MCF 10A (cell line): Measurements from ENCODE around the gene EXOC6B. TPM values are rescaled to one million over a fixed set of nuclear protein-coding genes. Genes with fewer than 3 reads are reported as not detected.

Experiments
- BruUV-seq: library from RNA; stranded (reverse); fragments of 400-500 nt; replicated peaks from 2 replicates; lab custom pipeline; 2021; lab: Mats Ljungman, UMichigan
- CTCF ChIA-PET: fragments of 300-600 bp; sonication (Branson Sonifier 250); formaldehyde crosslinking; extraction: SDS; loops from one replicate; lab custom pipeline; 2021; ENCODE audit warnings: antibody characterized with exemption, inconsistent platforms; lab: Yijun Ruan, JAX
- POLR2A ChIA-PET: fragments of 300-600, 350-650 bp; sonication (Branson Sonifier 250); formaldehyde crosslinking; extraction: SDS; loops from one replicate; lab custom pipeline; 2020; ENCODE audit warnings: antibody characterized with exemption, inconsistent platforms; lab: Yijun Ruan, JAX
- DNase-seq: peaks from one replicate; pipeline ENCODE4 v3.0.0-alpha.2; 2018; ENCODE audit not compliant: unreplicated experiment
- H3K27ac Mint-ChIP-seq: one replicate; pipeline ENCODE4 v1.8.0; 2022; ENCODE audit warnings: mild to moderate bottlenecking, low read depth, mixed read lengths; ENCODE audit not compliant: unreplicated experiment
- H3K27me3 Mint-ChIP-seq: one replicate; pipeline ENCODE4 v1.8.0; 2022; ENCODE audit warnings: mixed read lengths; ENCODE audit not compliant: insufficient read depth, unreplicated experiment
- H3K36me3 Mint-ChIP-seq: one replicate; pipeline ENCODE4 v1.8.0; 2022; ENCODE audit warnings: mild to moderate bottlenecking, moderate library complexity, mixed read lengths; ENCODE audit not compliant: insufficient read depth, unreplicated experiment
- H3K4me1 Mint-ChIP-seq: one replicate; pipeline ENCODE4 v1.8.0; 2022; ENCODE audit warnings: mixed read lengths; ENCODE audit not compliant: insufficient read depth, unreplicated experiment
- H3K4me3 Mint-ChIP-seq: one replicate; pipeline ENCODE4 v1.8.0; 2022; ENCODE audit warnings: mild to moderate bottlenecking, moderate library complexity, mixed read lengths; ENCODE audit not compliant: unreplicated experiment
- H3K9me3 Mint-ChIP-seq: one replicate; pipeline ENCODE4 v1.8.0; 2022; ENCODE audit warnings: mixed read lengths; ENCODE audit not compliant: unreplicated experiment
- CTCF ChIP-seq: fragments of 200-600 bp; IDR thresholded peaks from one replicate; pipeline ENCODE4 v1.8.0; 2022; ENCODE audit warnings: antibody characterized with exemption, mild to moderate bottlenecking; ENCODE audit not compliant: unreplicated experiment
- intact Hi-C: fragments of 100-400 bp; cut with micrococcal nuclease; formaldehyde crosslinking; loops from 2 replicates; pipeline ENCODE4 v1.14.1; 2022
- total RNA-seq: library from RNA; stranded (reverse); gene quantifications from 2 replicates; pipeline ENCODE4 v1.2.3, GENCODE V29; 2022

The EXOC6B gene
- total RNA-seq, 1 experiment from 2014 or later: 24.7 TPM

GRCh38 chr2:72183466-72183865 lies 642.4 kb downstream of the EXOC6B start:
- Mint-ChIP-seq H3K36me3 (no peaks in the 10 kb centered on the region), H3K4me3 (no peak overlapping the region), H3K27me3 (no peaks in the 10 kb centered on the region), H3K4me1 (peaks cover 8% of the 10 kb centered on the region), H3K27ac (no peak overlapping the region), H3K9me3 (no peaks in the 10 kb centered on the region)
- DNase-seq: no peak
- POLR2A ChIA-PET: no interaction called here
- no TSS peak for BruUV-seq
- TF ChIP-seq CTCF: no peak
- intact Hi-C loops: no loop called here
- CTCF ChIA-PET: no interaction called here

GRCh38 chr2:72183016-72183415 lies 642.8 kb downstream of the EXOC6B start:
- Mint-ChIP-seq H3K4me3 (no peak overlapping the region), H3K27ac (no peak overlapping the region), H3K4me1 (peaks cover 8% of the 10 kb centered on the region), H3K36me3 (no peaks in the 10 kb centered on the region), H3K27me3 (no peaks in the 10 kb centered on the region), H3K9me3 (no peaks in the 10 kb centered on the region)
- ChIA-PET CTCF (no interaction called here), POLR2A (no interaction called here)
- no TSS peak for BruUV-seq
- TF ChIP-seq CTCF: no peak
- no peak for DNase-seq
- intact Hi-C loops: no loop called here

- peak; percentile 75 for DNase-seq
- Mint-ChIP-seq H3K27me3 (no peaks in the 10 kb centered on the region), H3K27ac (no peak overlapping the region), H3K4me3 (no peak overlapping the region), H3K9me3 (no peaks in the 10 kb centered on the region), H3K4me1 (peaks cover 8% of the 10 kb centered on the region), H3K36me3 (peaks cover 3% of the 10 kb centered on the region)
- ChIA-PET POLR2A (no interaction called here), CTCF (interaction anchor here (0.6 kb wide), 2 partner anchors 304 to 997 kb away, joined by 3 to 5 read pairs; no protein-coding TSS in a partner anchor)
- no peak for TF ChIP-seq CTCF
- intact Hi-C loops: no loop called here
- no TSS peak for BruUV-seq
These were observed 643.3 kb downstream of the EXOC6B start for GRCh38 chr2:72182547-72182946.

- no peak overlapping the region for H3K4me3 Mint-ChIP-seq
- no peak overlapping the region for H3K27ac Mint-ChIP-seq
- CTCF ChIA-PET: interaction anchor here (0.6 kb wide), 1 partner anchor 73 kb away, joined by 3 read pairs; no protein-coding TSS in a partner anchor
- BruUV-seq: no TSS peak
- H3K36me3 Mint-ChIP-seq: peaks cover 5% of the 10 kb centered on the region
- H3K27me3 Mint-ChIP-seq: no peaks in the 10 kb centered on the region
- no peak for TF ChIP-seq CTCF
- POLR2A ChIA-PET: no interaction called here
- H3K9me3 Mint-ChIP-seq: no peaks in the 10 kb centered on the region
- DNase-seq: no peak
- intact Hi-C loops: no loop called here
- H3K4me1 Mint-ChIP-seq: peaks cover 8% of the 10 kb centered on the region
These were observed 644.2 kb downstream of the EXOC6B start for GRCh38 chr2:72181616-72182015.
